Fibroblast of pulmonary artery (primary cell): ENCODE measurements around the gene GALNT18.

Source experiments
- DNase-seq: peaks from one replicate; pipeline ENCODE4 v3.0.0-alpha.2; 2010; ENCODE audit warnings: low read depth
- H3K4me3 ChIP-seq: replicated peaks from 2 replicates; pipeline ENCODE4 v1.5.1; 2011; ENCODE audit warnings: low read depth, mild to moderate bottlenecking, control low read depth, low read length, moderate library complexity
- CTCF ChIP-seq: IDR thresholded peaks from 2 replicates; pipeline ENCODE4 v1.5.1; 2011; ENCODE audit warnings: mild to moderate bottlenecking, control low read depth, low read length, inconsistent platforms; ENCODE audit errors: missing control alignments

The GALNT18 gene

GRCh38 chr11:11408436-11409221 lies 213.2 kb downstream of the GALNT18 start:
- DNase-seq: no peak
- no peak overlapping the region for H3K4me3 ChIP-seq
- no peak for TF ChIP-seq CTCF

DNA sequence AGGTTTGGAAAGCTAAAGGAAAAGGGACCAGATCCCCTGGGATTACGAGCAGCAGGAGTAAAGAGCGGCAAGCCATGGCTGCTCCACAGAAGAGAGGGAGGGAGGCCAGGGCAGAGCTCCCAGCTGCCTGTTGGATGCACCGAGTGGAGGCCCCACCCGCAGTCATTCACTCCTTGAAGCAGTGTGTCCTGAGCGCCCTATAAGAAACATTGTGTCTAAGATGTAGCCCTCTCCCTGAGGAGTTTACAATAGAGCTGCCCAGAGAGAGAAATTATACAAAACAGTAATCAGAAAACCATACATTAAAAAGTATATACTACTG lies 214.1 kb downstream of the GALNT18 start:
- no peak for TF ChIP-seq CTCF
- no peak for DNase-seq

GRCh38 chr11:11407065-11407762 lies 214.6 kb downstream of the GALNT18 start:
- no peak overlapping the region for H3K4me3 ChIP-seq
- TF ChIP-seq CTCF: no peak
- no peak for DNase-seq

More for the DNA sequence above, 214.1 kb downstream of the GALNT18 start:
- H3K4me3 ChIP-seq: no peak overlapping the region

GRCh38 chr11:11406652-11407051 lies 215.2 kb downstream of the GALNT18 start:
- no peak for TF ChIP-seq CTCF
- no peak overlapping the region for H3K4me3 ChIP-seq
- no peak for DNase-seq

DNA sequence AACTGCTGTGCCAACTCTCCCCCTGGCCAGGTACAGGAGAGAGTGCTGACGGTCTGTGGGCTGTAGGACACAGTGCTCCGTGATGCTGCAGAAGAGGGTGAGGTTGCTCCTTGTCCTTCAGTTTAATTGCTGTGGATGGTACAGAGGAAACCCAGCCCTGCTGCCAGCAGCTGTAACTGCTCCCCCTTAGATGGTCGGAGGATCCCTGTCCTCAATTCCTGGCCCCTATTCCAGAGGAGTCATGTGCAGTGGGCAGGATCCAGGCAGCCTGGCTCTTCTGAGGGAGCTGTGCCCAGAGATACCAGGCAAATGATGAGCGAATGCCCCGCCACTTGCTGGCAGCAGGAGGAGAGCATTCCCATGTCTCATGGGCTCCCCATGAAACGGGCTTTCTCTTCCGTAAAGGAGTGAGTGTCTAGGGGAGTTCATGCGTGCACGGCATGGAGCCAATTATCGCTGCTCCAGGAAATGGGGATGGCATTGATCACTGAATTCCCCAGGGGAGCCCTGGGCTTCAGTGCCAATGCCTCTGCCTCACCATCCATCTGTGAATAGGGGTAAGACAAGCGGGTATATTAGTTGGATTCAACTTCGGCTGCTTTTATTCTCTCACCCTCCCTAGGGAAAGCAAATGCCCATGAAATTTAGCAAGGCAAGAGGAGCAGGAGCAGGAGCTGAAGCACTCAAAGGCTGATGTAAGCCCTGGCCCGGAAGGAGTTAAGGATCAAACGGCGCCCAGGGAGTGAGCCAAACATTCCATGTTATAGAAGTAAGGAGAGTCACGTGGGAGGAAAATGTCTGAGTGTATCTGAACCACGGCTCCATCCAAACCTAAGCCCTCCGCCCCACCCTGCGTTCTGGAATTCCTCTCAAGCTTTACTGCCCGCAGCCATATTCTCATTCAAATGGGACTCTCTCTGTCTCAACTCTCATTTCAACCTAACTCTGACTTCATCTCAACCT lies 217.8 kb downstream of the GALNT18 start:
- no peak overlapping the region for H3K4me3 ChIP-seq
- peak; percentile 32 for DNase-seq
- no peak for TF ChIP-seq CTCF

DNA sequence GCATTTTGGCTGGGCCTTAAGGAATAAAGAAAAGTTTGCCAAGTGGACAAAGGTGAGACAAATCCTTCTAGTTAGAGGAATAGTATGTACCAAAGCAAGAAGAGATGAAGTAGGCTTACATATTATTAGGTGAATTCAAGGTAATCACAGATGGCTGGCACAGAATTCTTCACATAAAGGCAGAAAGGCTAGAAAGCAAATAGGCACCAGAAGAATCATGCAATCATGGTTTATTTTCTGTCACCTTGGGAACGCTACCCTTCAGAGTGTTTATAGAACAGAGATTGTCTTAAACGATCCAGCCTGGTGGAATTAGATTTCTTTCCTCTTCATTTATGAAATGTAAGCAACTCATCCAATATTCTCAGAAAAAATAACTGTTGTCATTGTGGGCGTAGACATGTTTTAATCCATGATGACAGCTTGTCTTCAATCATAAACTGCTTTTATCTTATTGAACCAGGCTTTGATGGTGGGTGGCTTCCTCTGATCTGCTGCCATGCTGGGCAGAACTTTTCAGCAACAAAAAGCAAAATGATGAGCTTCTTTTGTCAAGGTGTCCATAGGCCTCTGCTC lies 219.8 kb downstream of the GALNT18 start:
- DNase-seq: no peak
- no peak for TF ChIP-seq CTCF
- H3K4me3 ChIP-seq: no peak overlapping the region
